ES-I3 (cell line): ENCODE data around the gene CASKIN2.
A peak's percentile ranks its signal among the peaks of the same experiment; 100 is the strongest.

Experiments used
- H3K36me3 ChIP-seq: 2 replicates; pipeline ENCODE4 v1.6.1; 2013; ENCODE audit warnings: mild to moderate bottlenecking, low read length, control low read depth, moderate library complexity; ENCODE audit not compliant: insufficient read depth
- H3K4me1 ChIP-seq: 2 replicates; pipeline ENCODE4 v1.6.1; 2013; ENCODE audit warnings: mild to moderate bottlenecking, control low read depth, low read length; ENCODE audit not compliant: insufficient read depth
- H3K9ac ChIP-seq: 2 replicates; pipeline ENCODE4 v1.6.1; 2013; ENCODE audit warnings: low read depth, mild to moderate bottlenecking, low read length, moderate library complexity
- H3K9me3 ChIP-seq: 2 replicates; pipeline ENCODE4 v1.6.1; 2013; ENCODE audit warnings: mild to moderate bottlenecking, low read length, moderate library complexity; ENCODE audit not compliant: control insufficient read depth, insufficient read depth

Gene CASKIN2

DNA sequence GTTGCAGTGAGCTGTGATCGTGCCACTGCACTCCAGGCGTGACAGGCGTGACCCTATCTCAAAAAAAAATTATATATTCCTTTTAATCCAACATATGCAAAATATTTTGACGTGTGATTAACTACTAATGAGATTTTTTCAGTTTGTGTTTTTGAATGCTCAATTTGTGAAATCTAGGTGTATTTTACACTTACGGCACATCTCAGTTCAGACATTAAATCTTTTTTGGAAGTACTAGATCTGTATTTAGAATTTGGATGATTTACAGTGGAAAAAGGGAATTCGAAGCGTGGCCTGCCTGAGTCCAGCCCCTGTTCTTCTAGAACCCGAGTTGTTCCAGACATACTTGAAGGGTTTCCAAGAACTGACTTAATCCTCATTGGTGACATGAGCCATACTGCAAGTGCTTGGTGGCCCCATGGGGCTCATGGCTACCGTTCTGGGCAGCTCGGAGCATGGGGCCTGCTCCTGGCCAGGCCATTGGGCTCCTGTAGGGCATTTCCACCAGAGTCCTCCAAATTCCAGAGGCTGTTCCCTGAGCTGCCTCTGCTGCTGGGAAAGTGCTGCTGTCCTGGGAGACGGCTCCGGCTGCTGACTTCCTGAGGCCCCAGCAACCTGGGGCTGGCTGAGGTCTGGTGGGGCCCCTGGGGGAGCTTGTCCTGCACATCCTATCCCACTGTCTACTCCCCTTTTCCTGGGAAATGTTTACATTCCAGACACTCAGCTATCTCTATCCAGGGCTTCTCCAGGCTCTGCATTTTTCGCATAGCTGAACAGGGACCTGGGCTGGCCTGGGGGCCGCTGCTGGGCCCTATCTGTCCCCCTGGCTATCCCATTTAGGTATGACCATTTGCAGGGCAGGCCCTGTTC lies 37.3 kb upstream of the CASKIN2 start:
- no peak overlapping the region for H3K9ac ChIP-seq
- no peaks in the 10 kb centered on the region for H3K9me3 ChIP-seq
- peaks cover 31% of the 10 kb centered on the region; the same call in 1 of the 2 replicates for H3K4me1 ChIP-seq
- no peaks in the 10 kb centered on the region for H3K36me3 ChIP-seq

DNA sequence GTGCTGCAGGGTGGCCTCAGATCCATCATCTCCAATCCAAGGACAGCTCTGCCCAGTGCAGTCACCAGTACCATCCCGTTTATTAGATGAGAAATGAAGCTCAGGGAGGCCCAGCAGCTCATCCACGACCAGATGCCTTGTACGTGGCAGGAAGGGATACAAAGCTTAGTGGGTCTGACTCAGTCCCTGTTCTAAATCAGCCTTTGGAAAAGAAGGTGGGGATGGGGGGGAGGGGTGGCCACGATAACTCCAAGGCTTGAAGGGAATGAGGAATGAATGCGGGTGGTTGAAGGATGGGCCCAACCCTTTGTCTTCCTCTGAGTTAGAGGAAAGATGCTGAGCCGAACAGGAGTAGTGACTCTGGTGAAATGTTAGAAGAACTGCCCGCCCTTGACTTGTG lies 35.9 kb upstream of the CASKIN2 start:
- Histone ChIP-seq H3K9ac (no peak overlapping the region), H3K4me1 (peaks cover 22% of the 10 kb centered on the region; the same call in 1 of the 2 replicates), H3K36me3 (no peaks in the 10 kb centered on the region), H3K9me3 (no peaks in the 10 kb centered on the region)

DNA sequence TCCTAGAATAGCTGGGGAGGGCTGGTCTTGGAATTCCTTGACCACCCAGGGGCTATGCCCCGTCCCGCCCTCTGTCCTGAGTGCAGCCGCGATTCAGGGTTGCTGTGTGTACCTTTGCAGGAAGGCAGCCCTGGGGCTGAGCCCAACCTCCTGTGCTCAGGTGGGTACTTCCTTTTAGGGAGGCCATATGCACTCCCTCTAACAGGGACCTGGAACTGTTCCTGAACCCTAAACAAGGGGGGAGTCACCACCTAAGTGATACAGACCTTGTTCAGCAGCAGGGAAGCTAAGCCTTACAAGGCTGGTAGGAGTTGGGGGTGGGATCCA lies 34.8 kb upstream of the CASKIN2 start:
- H3K9ac ChIP-seq = peak overlapping the region; percentile 26; the same call in 1 of the 2 replicates
- no peaks in the 10 kb centered on the region for H3K9me3 ChIP-seq
- H3K36me3 ChIP-seq = no peaks in the 10 kb centered on the region
- H3K4me1 ChIP-seq = peaks cover 29% of the 10 kb centered on the region; the same call in 1 of the 2 replicates

DNA sequence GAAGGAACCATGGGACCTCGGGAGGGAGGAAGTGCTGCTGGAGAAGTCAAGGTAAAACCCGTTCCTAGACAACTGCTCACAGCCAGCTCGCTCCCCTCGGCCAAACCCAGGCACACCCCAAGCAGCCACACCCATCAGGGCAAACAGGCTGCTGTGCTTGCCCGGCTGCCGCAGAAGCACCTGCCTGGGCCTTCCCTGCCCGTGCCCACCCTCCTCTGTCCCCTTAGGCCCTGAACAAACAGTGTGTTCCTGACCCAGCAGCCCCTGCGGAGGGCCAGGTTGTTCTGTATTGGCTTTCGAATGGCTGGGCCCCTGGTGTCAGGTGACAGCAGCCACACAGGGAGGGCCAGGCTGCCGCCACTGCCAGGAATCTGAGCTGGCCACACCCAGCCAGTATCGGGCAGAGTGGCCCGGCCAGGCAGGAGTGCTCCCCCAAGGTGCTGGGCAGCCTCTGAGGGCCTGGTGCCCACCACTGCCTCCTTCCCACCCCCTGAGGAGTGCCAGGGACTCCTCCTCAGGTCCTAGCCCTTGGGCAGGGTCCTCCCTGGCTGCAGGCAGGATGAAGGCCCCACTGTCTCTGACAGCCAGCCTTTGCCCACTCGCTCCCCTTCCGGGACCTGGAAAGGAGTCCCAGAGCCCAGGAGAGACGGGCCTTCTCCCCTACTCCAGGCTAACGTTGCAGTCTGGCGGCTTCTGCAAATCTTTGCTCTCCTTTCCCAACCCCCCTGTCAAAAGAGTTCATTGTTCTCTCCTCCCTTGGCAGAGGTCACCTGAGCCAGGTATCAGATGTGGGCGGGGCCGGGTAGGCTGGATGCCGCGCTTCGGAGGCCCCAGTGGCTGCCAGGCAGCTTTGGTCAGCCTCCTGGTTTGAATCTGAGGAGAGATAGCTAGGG lies 34.2 kb upstream of the CASKIN2 start:
- H3K36me3 ChIP-seq = no peaks in the 10 kb centered on the region
- no peaks in the 10 kb centered on the region for H3K9me3 ChIP-seq
- H3K9ac ChIP-seq = peak overlapping the region; percentile 26
- peaks cover 30% of the 10 kb centered on the region; the same call in 1 of the 2 replicates for H3K4me1 ChIP-seq

DNA sequence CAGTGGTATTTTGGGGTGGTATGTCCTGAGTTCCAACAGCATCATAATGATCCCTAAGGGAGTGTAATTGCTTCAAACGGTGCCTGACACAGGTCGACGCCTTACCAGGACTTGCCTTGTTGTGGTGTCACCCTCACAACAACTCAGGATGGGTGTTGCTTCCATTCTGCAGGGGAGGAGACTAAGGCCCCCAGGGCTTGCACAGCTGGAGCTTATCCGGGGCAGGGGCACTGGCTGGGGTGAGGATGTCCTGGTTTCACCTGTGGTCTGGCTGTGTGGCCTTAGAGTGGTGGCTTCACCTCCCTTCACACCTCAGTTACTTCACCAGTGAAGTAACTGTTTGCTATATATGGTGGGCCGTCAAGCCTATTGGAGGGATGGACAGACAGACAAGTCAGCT lies 33.5 kb upstream of the CASKIN2 start:
- Histone ChIP-seq H3K36me3 (no peaks in the 10 kb centered on the region), H3K9ac (no peak overlapping the region), H3K4me1 (peaks cover 30% of the 10 kb centered on the region; the same call in 1 of the 2 replicates), H3K9me3 (no peaks in the 10 kb centered on the region)

DNA sequence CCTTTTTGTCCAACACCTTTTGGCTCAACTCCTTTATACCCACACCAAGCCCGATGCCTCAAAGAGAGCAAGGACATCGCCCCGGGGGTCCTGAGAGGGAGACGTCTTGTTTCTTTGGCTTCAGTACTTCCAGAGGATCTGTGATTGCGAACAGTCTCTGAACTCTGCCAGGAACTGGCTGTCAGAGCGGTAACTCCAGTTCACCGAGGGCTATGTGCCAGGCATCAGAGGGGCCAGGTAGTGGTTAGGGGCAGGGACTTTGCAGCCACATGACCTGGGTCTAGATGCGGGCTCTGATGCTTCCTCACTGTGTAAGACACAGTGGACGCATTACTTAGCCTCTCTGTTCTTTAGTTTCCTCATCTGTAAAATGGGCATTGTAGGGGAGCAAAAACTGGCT lies 31.8 kb upstream of the CASKIN2 start:
- Histone ChIP-seq H3K9me3 (no peaks in the 10 kb centered on the region), H3K9ac (no peak overlapping the region), H3K4me1 (peaks cover 20% of the 10 kb centered on the region; the same call in 1 of the 2 replicates), H3K36me3 (no peaks in the 10 kb centered on the region)

DNA sequence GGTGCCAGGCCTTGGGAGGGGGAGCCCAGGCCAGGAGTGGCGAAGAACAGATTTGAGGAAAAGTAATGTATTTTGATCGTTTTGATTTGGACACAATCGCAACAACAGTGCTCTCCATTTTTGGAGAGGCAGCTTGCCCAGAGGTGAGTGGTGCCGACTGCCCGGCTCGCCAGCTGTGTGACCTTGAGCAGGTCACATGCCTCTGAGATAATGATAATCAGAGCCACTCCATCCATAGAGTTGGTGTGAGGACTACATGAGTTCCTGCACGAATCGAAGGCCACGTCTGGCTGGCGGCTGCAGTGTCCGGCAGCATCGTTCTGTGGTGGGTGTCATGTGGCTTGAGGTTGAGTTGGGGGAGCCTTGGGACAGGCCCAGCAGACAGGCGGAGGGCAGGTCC lies 30.8 kb upstream of the CASKIN2 start:
- Histone ChIP-seq H3K36me3 (no peaks in the 10 kb centered on the region), H3K4me1 (peaks cover 19% of the 10 kb centered on the region; the same call in 1 of the 2 replicates), H3K9me3 (no peaks in the 10 kb centered on the region), H3K9ac (no peak overlapping the region)

DNA sequence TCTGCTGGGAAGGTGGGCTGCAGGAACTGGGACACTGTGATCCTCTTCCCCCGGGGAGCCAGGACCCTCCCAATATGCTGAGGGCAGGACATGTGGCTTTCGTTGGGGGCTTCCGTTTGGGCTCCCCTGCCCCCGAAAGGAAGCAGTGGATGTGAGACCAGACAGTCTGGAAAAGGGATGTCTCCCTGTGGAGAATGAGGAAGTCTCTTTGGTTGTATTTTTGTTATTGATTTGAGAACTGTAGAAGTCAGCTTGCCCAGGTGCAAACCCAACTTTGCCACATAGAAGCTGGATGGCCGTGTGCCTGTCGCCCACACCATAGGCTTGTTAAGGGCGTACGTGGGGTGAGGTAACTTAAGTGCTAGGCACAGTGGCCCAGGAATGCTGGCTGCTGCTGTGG lies 28.9 kb upstream of the CASKIN2 start:
- Histone ChIP-seq H3K9me3 (no peaks in the 10 kb centered on the region), H3K36me3 (no peaks in the 10 kb centered on the region), H3K4me1 (peaks cover 25% of the 10 kb centered on the region; the same call in 1 of the 2 replicates), H3K9ac (no peak overlapping the region)

DNA sequence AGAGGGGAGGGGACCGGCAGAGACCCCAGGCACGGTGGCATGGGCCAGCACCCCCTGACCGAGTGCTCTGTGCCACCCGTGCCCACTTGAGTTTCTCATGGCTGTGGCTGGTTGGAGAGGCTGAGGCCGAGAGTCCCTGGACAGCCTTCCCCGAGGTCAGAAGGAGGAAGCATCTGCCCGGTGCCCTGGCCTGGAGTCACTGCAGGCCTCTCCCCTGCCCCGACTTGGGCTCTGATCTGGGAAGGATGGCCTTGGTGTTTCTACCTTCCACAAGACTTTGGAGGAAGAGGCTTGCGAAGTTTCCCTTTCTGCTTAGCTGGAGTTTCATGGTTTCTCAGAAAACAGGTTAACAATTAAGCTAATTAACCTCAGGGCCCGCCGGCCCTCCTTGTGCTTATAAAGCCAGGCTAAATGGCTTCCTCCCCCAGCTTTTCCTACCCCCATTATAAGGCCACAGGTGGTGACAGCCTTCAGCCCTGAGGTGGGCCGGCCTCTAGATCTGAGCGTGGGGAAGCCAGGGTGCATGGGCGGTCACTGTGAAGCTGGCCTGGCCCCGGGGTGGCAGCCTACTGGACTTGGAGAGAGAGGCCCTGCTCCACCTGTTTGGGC lies 27.5 kb upstream of the CASKIN2 start:
- Histone ChIP-seq H3K9ac (no peak overlapping the region), H3K4me1 (peaks cover 19% of the 10 kb centered on the region; the same call in 1 of the 2 replicates), H3K9me3 (no peaks in the 10 kb centered on the region), H3K36me3 (no peaks in the 10 kb centered on the region)

DNA sequence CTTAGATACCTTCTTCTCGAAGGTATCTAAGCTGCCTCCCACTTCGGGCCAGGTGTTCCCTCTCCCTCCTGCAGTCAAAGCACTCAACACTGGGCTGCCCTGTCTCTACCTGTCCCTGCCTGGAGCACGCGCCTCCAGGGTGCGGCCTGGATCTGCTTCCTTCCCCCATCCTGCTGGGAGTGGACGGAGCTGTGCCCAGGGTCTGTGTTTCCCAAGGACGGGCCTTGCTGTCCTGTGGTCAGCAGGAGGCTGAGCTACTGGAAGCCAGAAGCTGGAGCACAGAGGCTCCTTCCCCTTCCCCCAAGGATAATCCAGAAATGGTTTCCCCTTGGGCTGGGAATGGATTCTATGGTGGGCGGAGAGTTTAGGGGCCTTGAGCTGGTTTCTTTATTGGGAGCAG lies 26.9 kb upstream of the CASKIN2 start:
- no peaks in the 10 kb centered on the region for H3K36me3 ChIP-seq
- H3K9me3 ChIP-seq = no peaks in the 10 kb centered on the region
- H3K4me1 ChIP-seq = peaks cover 19% of the 10 kb centered on the region; the same call in 1 of the 2 replicates
- no peak overlapping the region for H3K9ac ChIP-seq

DNA sequence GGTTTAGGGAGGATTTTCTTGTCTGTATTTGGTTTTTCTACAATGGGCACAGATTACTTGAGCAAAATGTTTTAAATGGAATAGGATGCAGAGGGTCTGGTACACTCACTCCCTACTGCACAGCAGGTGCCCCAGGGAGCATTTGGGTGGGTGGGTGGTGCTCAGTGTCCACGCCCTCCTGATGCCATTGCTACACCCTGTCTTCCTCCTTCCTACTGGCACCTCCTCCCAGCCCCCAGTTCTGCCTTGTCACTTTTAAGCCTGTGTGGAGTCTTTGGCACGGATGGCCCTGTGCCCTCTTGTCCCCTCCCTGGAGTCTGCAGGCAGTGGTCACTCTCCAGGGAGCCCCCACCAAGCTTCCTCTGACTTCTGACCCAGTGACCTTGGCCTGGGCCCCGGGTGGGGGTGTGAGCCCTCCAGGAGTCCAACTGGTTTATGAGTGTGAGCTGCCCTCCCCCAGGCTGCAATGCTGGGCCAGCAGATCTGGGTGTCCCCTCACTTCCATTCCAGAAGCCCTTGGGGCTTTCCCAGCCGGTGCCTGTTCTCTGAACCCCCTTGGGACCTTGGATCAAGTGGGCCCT lies 25.7 kb upstream of the CASKIN2 start:
- no peaks in the 10 kb centered on the region for H3K9me3 ChIP-seq
- no peaks in the 10 kb centered on the region for H3K36me3 ChIP-seq
- no peak overlapping the region for H3K9ac ChIP-seq
- H3K4me1 ChIP-seq = peaks cover 19% of the 10 kb centered on the region; the same call in 1 of the 2 replicates

DNA sequence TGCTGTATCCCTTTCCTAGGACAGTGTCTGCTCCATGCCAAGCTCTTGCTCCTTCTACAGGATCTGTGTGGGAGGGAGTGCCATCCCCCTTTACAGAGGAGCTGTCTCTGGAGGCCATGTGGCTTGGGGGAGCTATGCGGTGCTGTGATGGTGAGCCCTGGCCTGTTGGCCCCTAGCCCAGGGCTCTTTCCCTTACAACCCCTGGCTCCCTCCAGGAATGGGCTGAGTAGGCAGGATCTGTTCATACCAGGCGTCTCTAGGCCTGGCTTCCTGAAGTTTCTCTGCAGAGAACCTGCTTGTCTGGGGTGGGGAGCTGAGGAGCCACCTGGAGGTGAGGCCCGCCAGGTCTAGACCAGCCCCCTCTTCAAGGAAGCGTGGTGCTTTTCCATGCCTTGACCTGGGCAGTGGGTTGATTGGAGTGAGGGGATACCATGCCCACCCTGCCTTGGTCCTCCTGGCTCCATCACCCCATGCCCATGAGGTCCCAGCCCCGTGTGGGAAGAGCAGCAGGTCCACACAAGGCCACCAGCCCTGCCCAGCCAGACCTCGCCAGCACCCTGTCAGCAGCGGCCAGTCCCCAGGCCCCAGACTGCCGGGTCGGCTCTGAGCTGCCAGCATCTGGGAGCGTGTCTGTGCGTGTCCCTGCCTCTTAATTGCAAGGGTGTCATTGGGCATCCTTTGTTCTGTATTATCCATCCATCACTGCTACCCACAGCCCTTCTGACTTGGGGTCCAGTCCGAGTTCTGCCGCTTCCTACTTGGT lies 24.8 kb upstream of the CASKIN2 start:
- no peaks in the 10 kb centered on the region for H3K9me3 ChIP-seq
- H3K36me3 ChIP-seq = no peaks in the 10 kb centered on the region

DNA sequence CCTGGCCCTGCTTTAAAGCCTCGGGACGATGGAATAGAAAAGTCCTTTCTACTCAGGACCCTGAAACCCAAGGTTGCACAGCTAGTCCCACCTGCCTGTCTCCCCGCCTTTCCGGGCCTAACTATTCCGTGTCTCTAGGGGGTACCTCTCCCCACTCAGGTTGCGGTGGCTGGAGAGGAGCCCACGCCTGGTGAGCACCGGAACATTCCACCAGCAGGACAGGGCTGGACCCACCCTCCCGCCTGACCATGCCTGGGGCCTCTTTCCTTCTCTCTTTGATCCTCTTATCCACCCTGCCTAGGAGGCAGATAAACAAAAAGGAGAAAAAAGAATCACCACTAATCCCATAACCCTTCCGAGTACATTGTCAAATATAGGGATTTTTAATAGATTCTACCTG lies 21.0 kb upstream of the CASKIN2 start:
- no peak overlapping the region for H3K9ac ChIP-seq
- no peaks in the 10 kb centered on the region for H3K9me3 ChIP-seq
- H3K4me1 ChIP-seq = peaks cover 13% of the 10 kb centered on the region; the same call in 1 of the 2 replicates
- H3K36me3 ChIP-seq = no peaks in the 10 kb centered on the region

More for the DNA sequence above, 24.8 kb upstream of the CASKIN2 start:
- H3K9ac ChIP-seq = no peak overlapping the region
- H3K4me1 ChIP-seq = peaks cover 13% of the 10 kb centered on the region; the same call in 1 of the 2 replicates
